Esophagus squamous epithelium (tissue), 5 donors: ENCODE results near the gene PXMP2. TPM values are rescaled to one million over a fixed set of nuclear protein-coding genes. Genes with fewer than 3 reads are reported as not detected.

Experiments used
- DNase-seq: peaks from one replicate; lab custom pipeline; 2025; lab: John Stamatoyannopoulos, UW
- H3K27ac ChIP-seq, 4 donors: fragments of 200-600 bp; sonication (generic); one replicate each; pipeline ENCODE4 v1.5.1; 2016 to 2019; ENCODE audit warnings: mild to moderate bottlenecking in 1 of 4
- H3K27me3 ChIP-seq, 4 donors: fragments of 200-600 bp; sonication (generic); 1 replicate in 3 of 4; 2 replicates in 1 of 4; pipeline versions ENCODE4 v1.5.1 to v1.6.0; 2017 to 2021; ENCODE audit warnings: antibody characterized with exemption in 1 of 4
- H3K36me3 ChIP-seq, 3 donors: fragments of 200-600 bp; sonication (generic); one replicate each; pipeline ENCODE4 v1.5.1; 2016 to 2019
- H3K4me1 ChIP-seq, 3 donors: fragments of 200-600 bp; sonication (generic); one replicate each; pipeline ENCODE4 v1.5.1; 2017 to 2019
- H3K4me3 ChIP-seq, 4 donors: fragments of 200-600 bp; sonication (generic); 1 replicate in 3 of 4; 2 replicates in 1 of 4; pipeline ENCODE4 v1.5.1; 2016 to 2019; ENCODE audit warnings: mild to moderate bottlenecking in 2 of 4, moderate library complexity in 1 of 4
- H3K9me3 ChIP-seq, 3 donors: fragments of 200-600 bp; sonication (generic); one replicate each; pipeline ENCODE4 v1.5.1; 2016 to 2019
- CTCF ChIP-seq, 6 experiments: fragments of 450-650 bp in 4 of 6; fragments of 200-600 bp in 2 of 6; sonication (generic) in 2 of 6; IDR thresholded peaks; one replicate each; pipeline ENCODE4 v1.5.1; 2016 to 2019; ENCODE audit warnings: antibody characterized with exemption in 6 of 6, mild to moderate bottlenecking in 4 of 6, moderate library complexity in 4 of 6
- POLR2A ChIP-seq, 4 donors: fragments of 450-650 bp; IDR thresholded peaks; one replicate each; pipeline ENCODE4 v1.6.1; 2017; ENCODE audit warnings: antibody characterized with exemption in 4 of 4, mild to moderate bottlenecking in 4 of 4, moderate library complexity in 3 of 4
- WGBS, 2 donors: methylation state at CpG; one replicate each; pipeline ENCODE4 v1.1.5; 2018; 5-methylcytosine and 5-hydroxymethylcytosine counted together
- intact Hi-C: fragments of 100-400 bp; cut with DNase I; formaldehyde crosslinking; loops from one replicate; pipeline ENCODE4 v1.15.0; 2022
- total RNA-seq, 4 donors: library from RNA; depleted of rRNA; stranded (reverse); fragments of >200 nt; gene quantifications; one replicate each; pipeline ENCODE4 v1.1.0, GENCODE V29; 2016
- donor health status: DM: yes; HTN: yes; CAD: no.

PXMP2 gene
- total RNA-seq, 4 donors from 2014 or later = 16.3 to 31.9 (median 18.5) TPM

GRCh38 chr12:132653567-132654290, 33.7 kb upstream of the PXMP2 start:
- Histone ChIP-seq H3K27me3 (no peaks in the 10 kb centered on the region), H3K36me3 (peaks cover 4 to 100% (median 13%) of the 10 kb centered on the region in 3 donors), H3K9me3 (no peaks in the 10 kb centered on the region), H3K27ac (no peak overlapping the region), H3K4me1 (no peaks in the 10 kb centered on the region), H3K4me3 (no peak overlapping the region)
- WGBS, 2 donors = 74 to 89% methylated on average over 6 to 7 of the region's 7 CpGs
- intact Hi-C loops = no loop called here
- TF ChIP-seq CTCF (IDR thresholded peaks at IDR 0.05) (no peak), POLR2A (IDR thresholded peaks at IDR 0.05) (no peak)
- no peak for DNase-seq

- TF ChIP-seq CTCF (IDR thresholded peaks at IDR 0.05) (no peak), POLR2A (IDR thresholded peaks at IDR 0.05) (no peak)
- 92 to 100% methylated on average over 4 to 11 of the region's 12 CpGs for WGBS, 2 donors
- peaks cover 14 to 100% (median 21%) of the 10 kb centered on the region in 3 donors for H3K36me3 ChIP-seq
- no peaks in the 10 kb centered on the region for H3K4me1 ChIP-seq
- no peaks in the 10 kb centered on the region for H3K27me3 ChIP-seq
- intact Hi-C loops = no loop called here
- DNase-seq = no peak
- no peaks in the 10 kb centered on the region for H3K9me3 ChIP-seq
- no peak overlapping the region for H3K4me3 ChIP-seq
- no peak overlapping the region for H3K27ac ChIP-seq
Measured at GRCh38 chr12:132657004-132657727, 30.2 kb upstream of the PXMP2 start.

GRCh38 chr12:132658149-132658894, 29.1 kb upstream of the PXMP2 start:
- H3K4me3 ChIP-seq = no peak overlapping the region
- no peaks in the 10 kb centered on the region for H3K4me1 ChIP-seq
- H3K27ac ChIP-seq = no peak overlapping the region
- H3K36me3 ChIP-seq = peaks cover 15 to 100% (median 21%) of the 10 kb centered on the region in 3 donors
- H3K27me3 ChIP-seq = no peaks in the 10 kb centered on the region
- 88% methylated on average over 32 of the region's 32 CpGs for WGBS, 2 donors
- TF ChIP-seq CTCF (IDR thresholded peaks at IDR 0.05) (no peak), POLR2A (IDR thresholded peaks at IDR 0.05) (no peak)
- no peak for DNase-seq
- intact Hi-C loops = no loop called here
- H3K9me3 ChIP-seq = no peaks in the 10 kb centered on the region

- H3K36me3 ChIP-seq = peaks cover 15 to 100% (median 21%) of the 10 kb centered on the region in 3 donors
- WGBS, 2 donors = 85 to 91% methylated on average over 8 to 13 of the region's 16 CpGs
- no peak for DNase-seq
- no peak overlapping the region for H3K4me3 ChIP-seq
- intact Hi-C loops = no loop called here
- H3K9me3 ChIP-seq = no peaks in the 10 kb centered on the region
- TF ChIP-seq POLR2A (IDR thresholded peaks at IDR 0.05) (no peak), CTCF (IDR thresholded peaks at IDR 0.05) (no peak)
- no peak overlapping the region for H3K27ac ChIP-seq
- no peaks in the 10 kb centered on the region for H3K27me3 ChIP-seq
- H3K4me1 ChIP-seq = no peaks in the 10 kb centered on the region
Measured at GRCh38 chr12:132659146-132659545, 28.2 kb upstream of the PXMP2 start.
